Raji (cell line): ENCODE results near the gene TMEM91.

Experiments used
- POLR2A ChIP-seq: IDR thresholded peaks from 2 replicates; pipeline ENCODE4 v1.6.1; 2011; ENCODE audit warnings: low read depth, low read length, control low read depth; ENCODE audit not compliant: insufficient read depth

Gene TMEM91

DNA sequence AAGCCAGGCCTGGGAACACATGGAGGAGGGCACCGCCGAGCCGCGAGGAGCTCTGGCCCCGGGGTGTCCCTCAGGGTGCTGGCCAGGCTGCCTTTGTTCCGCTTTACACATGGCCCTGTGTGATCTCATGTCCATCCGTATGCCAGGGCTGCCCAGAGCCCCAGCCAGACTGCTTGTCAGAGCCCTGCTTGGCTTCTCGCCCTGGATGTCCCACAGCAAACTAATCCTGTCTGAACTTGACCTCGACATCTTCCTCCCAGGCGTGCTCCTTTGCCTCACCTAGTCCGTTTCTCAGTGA, 35.6 kb downstream of the TMEM91 start:
- no peak for TF ChIP-seq POLR2A

- TF ChIP-seq POLR2A: no peak
Observed at GRCh38 chr19:41412953-41413352, 36.6 kb downstream of the TMEM91 start.

- no peak for TF ChIP-seq POLR2A
Observed at GRCh38 chr19:41413947-41414346, 37.6 kb downstream of the TMEM91 start.

GRCh38 chr19:41414461-41414860, 38.1 kb downstream of the TMEM91 start:
- no peak for TF ChIP-seq POLR2A

- no peak for TF ChIP-seq POLR2A
Observed at GRCh38 chr19:41415154-41415571, 38.8 kb downstream of the TMEM91 start.

- no peak for TF ChIP-seq POLR2A
Observed at GRCh38 chr19:41416194-41416674, 39.9 kb downstream of the TMEM91 start.

DNA sequence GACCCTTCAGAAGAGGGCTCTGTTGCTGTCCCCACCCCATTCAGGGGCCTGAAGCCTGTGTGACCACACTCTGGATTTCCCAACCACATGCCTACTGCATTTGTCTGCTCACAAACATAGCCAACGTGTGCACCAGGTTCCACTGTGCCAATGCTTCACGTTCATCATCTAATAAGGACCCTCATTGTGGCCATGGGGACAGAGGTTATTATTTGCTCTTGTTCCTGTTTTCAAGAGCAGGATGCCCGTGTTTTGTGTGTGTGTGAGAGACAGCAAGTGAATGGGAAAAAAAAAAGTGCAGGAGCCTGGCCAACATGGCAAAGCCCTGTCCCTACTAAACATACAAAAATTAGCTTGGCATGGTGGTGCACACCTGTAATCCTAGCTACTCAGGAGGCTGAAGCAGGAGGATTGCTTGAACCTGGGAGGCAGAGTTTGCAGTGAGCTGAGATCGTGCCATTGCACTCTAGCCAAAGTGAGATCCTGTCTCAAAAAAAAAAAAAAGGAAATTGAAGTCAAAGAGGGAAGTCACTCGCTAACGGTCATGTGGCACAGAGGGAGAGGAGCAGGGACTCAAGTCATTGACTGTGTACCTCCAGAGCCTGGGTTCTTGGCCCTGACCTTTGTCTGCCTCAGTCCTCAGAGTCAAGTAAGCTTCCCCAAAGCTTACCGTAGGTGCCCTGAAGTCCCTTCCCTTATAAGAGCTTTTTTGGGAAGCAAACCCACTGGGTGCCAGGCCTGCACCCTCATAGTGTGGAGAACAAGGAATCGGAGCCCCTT, 44.0 kb downstream of the TMEM91 start:
- TF ChIP-seq POLR2A: no peak

GRCh38 chr19:41421314-41421713, 45.0 kb downstream of the TMEM91 start:
- TF ChIP-seq POLR2A: no peak

DNA sequence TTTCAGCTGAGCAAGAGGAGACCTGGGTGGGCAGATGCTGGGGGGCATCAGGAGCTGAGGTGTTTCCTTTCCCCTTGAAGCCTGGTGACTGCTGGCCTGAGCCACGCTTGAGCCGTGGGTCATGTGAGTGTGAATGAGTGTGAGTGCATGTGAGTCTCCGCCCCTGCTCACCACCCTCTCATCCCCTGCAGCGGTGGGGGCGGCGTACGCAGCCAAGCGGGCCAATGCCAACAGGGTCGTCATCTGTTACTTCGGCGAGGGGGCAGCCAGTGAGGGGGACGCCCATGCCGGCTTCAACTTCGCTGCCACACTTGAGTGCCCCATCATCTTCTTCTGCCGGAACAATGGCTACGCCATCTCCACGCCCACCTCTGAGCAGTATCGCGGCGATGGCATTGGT, 45.6 kb downstream of the TMEM91 start:
- TF ChIP-seq POLR2A: no peak

GRCh38 chr19:41422456-41422855, 46.1 kb downstream of the TMEM91 start:
- TF ChIP-seq POLR2A: no peak

DNA sequence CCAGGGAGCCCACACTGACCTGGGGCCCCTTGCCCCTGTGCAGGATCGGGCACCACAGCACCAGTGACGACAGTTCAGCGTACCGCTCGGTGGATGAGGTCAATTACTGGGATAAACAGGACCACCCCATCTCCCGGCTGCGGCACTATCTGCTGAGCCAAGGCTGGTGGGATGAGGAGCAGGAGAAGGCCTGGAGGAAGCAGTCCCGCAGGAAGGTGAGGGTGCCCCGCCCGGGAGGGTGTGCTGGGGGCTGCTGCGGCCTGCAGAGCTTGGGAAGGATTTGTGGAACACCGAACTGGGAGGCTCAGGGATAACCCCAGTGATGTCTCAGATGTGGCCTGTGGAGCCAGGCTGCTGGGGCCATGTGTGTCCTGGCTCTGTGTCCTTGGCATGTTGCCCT, 46.6 kb downstream of the TMEM91 start:
- TF ChIP-seq POLR2A: no peak

GRCh38 chr19:41424335-41425173, 48.2 kb downstream of the TMEM91 start:
- no peak for TF ChIP-seq POLR2A

DNA sequence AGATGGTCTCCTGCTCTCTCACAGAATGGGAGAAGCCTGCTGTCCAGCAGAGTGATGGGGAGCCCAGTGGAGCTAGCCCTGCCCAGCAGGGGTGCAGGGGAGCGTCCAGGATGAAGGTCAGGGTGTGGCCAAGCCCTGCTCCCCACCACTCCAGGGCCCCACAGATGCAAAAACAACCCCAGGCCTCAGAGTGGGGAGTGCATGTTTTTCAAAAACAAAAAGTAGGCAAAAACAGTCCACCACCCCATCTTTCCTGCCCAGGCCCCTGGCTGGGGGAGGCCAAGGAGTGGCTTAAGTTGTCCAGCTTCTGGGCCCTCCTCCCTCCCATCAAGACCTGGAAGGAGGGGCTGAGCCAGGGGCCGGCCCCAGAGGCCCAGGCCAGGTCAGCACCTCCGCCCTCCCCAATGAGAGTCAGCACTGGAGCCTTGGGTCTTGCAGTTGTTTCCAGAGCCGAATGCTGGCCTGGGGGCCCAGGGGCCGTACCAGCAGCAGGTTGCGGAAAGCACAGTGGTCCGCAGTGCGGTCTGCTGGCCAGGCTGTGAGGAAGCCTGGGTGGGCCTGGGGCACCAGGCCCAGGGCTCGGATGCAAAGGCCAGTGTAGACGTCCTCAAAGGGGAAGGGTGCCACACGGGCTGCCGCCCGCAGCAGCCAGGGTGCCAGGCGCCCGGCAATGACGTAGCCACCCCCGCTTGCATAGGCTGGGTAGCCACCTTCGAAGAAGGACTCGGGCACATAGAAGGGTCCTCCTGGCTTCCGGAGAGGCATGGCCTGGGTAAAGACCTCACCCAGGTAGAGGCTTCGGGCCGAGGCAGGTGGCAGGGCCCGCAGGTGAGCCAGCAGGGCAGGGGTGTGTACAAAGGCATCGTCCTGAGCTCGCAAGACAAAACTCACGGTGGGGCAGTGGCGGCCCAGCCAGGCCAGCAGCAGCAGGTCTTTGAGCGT, 49.1 kb downstream of the TMEM91 start:
- TF ChIP-seq POLR2A: no peak

DNA sequence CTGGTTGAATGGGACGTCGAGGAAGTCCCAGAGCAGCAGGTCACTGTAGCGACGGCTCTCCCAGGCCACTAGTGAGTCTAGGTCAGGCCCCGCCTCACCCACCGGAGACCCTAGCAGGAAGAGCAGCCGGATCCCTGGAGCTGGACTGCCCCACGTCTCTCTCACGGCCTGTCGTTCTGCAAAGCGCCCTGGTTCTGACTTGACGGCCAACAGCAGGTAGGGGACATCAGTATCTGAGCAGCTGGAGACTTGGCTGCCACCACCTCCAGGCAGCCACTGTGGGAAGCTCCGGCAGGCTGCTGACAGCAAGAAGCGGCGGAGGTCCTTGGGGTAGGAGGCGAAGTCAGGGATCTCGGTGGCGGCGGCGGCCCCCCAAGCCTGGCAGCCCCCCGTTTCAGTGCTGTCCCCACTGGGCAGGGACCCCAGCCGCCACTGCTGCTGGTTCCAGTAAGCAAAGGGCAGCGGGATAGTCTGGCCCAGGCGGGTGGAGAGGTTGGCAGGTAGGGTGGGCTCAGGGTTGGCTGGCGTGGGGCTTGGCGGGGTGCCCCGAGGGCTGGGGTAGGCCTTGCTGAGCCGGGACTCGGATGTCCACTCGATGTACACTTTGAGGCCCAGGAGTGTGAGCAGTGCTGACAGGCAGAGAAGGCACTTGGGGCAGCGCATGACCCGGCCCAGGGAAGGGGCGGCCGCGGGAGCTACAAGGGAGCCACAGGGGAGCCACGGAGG, 49.9 kb downstream of the TMEM91 start:
- no peak for TF ChIP-seq POLR2A
